RWPE2 (cell line): ENCODE measurements around the gene CTDNEP1.

ENCODE experiments used
- ATAC-seq: fragments of 200-7000 bp; cut with Tn5 transposase; 3 replicates; pipeline ENCODE4 v1.9.1; 2021; ENCODE audit warnings: low read depth
- DNase-seq: peaks from one replicate; pipeline ENCODE4 v3.0.0-alpha.2; 2020; ENCODE audit warnings: low spot score
- H3K27ac ChIP-seq: fragments of 450-650 bp; 2 replicates; pipeline ENCODE4 v1.5.1; 2017; ENCODE audit warnings: mild to moderate bottlenecking; ENCODE audit not compliant: poor library complexity, severe bottlenecking
- H3K27me3 ChIP-seq: fragments of 250-450 bp; sonication (Bioruptor Pico); 2 replicates; pipeline ENCODE4 v1.5.1; 2021; ENCODE audit warnings: mild to moderate bottlenecking, moderate library complexity; ENCODE audit not compliant: insufficient read depth, poor library complexity, severe bottlenecking
- H3K36me3 ChIP-seq: fragments of 250-450 bp; sonication (Bioruptor Pico); 2 replicates; pipeline ENCODE4 v1.5.1; 2020; ENCODE audit warnings: low read depth, mild to moderate bottlenecking, moderate library complexity
- H3K4me1 ChIP-seq: fragments of 250-450 bp; sonication (Bioruptor Pico); 2 replicates; pipeline ENCODE4 v1.5.1; 2021; ENCODE audit warnings: mild to moderate bottlenecking, moderate library complexity; ENCODE audit not compliant: insufficient read depth, poor library complexity, severe bottlenecking
- H3K4me3 ChIP-seq: fragments of 250-450 bp; sonication (Bioruptor Pico); 2 replicates; pipeline ENCODE4 v1.5.1; 2021; ENCODE audit warnings: mild to moderate bottlenecking, moderate library complexity; ENCODE audit not compliant: severe bottlenecking
- H3K9me3 ChIP-seq: fragments of 250-450 bp; sonication (Bioruptor Pico); 2 replicates; pipeline ENCODE4 v1.5.1; 2021; ENCODE audit warnings: mild to moderate bottlenecking, moderate library complexity; ENCODE audit not compliant: severe bottlenecking
- CTCF ChIP-seq: fragments of 450-650 bp; IDR thresholded peaks from one replicate; pipeline ENCODE4 v1.5.1; 2017; ENCODE audit warnings: mild to moderate bottlenecking, moderate library complexity; ENCODE audit not compliant: poor library complexity, severe bottlenecking

Gene CTDNEP1

GRCh38 chr17:7195971-7196370, 55.6 kb downstream of the CTDNEP1 start:
- no peaks in the 10 kb centered on the region for H3K4me1 ChIP-seq
- no peak for DNase-seq
- H3K27me3 ChIP-seq, result no peaks in the 10 kb centered on the region
- no peak overlapping the region for H3K4me3 ChIP-seq
- H3K27ac ChIP-seq, result no peak overlapping the region
- no peak for ATAC-seq
- TF ChIP-seq CTCF, result no peak
- no peaks in the 10 kb centered on the region for H3K9me3 ChIP-seq
- H3K36me3 ChIP-seq, result peaks cover 23% of the 10 kb centered on the region
